ENCODE data around the gene RANBP17. TPM values are rescaled to one million over a fixed set of nuclear protein-coding genes. Genes with fewer than 3 reads are reported as not detected.

Gene RANBP17
- total and polyA plus RNA-seq, 2 donors (not counting 1 experiment from before 2014, with no cell fraction given): not detected

DNA sequence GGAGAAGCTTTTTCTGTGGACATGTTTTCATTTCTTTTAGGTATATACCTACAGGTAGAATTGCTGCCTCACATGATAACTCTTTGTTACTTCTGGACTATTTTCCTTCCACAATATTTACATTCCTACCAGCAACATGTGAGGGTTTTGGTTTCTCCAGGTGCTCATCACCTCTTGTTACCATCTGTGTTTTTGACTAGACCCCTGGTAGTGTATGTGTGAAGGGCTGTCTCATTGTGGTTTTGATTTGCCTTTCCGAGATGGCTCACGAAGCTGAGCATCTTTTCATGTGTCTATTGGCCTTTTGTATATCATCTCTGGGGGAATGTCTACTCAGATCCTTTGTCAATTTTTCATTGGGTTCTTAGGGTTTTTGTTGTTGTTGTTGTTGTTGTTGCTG lies 17.2 kb upstream of the RANBP17 start:
- no peak overlapping the region for H3K4me2 ChIP-seq (replicated peaks; ENCODE audit: low read depth, low read length, poor library complexity, severe bottlenecking)
- no peaks in the 10 kb centered on the region for H3K36me3 ChIP-seq (replicated peaks in 1 of 2; ENCODE audit: control extremely low read depth in 1 of 2, control insufficient read depth in 1 of 2, extremely low read depth in 1 of 2, insufficient read depth in 2 of 2, low read length in 1 of 2)
- no peaks in the 10 kb centered on the region for H3K4me1 ChIP-seq (ENCODE audit: control insufficient read depth in 2 of 2, insufficient read depth in 2 of 2, low read length in 2 of 2)
- ATAC-seq (ENCODE audit: low read depth) (no peak), DNase-seq (no peak)
- no peak overlapping the region for H3K4me3 ChIP-seq (ENCODE audit: control extremely low read depth in 1 of 5, extremely low read depth in 1 of 5, insufficient read depth in 1 of 5, low read depth in 2 of 5, low read length in 4 of 5)
- peaks cover 5% of the 10 kb centered on the region for H3K27me3 Mint-ChIP-seq
- no peaks in the 10 kb centered on the region for H3K9me3 Mint-ChIP-seq (ENCODE audit: insufficient read depth)
- H3K4me1 Mint-ChIP-seq: no peaks in the 10 kb centered on the region
- H3K27me3 ChIP-seq (replicated peaks in 1 of 4; ENCODE audit: control extremely low read depth in 1 of 4, control insufficient read depth in 3 of 4, insufficient read depth in 4 of 4, low read length in 3 of 4): no peaks in the 10 kb centered on the region
- intact Hi-C loops (cut with micrococcal nuclease): no loop called here
- no peaks in the 10 kb centered on the region for H4K20me1 ChIP-seq (ENCODE audit: control insufficient read depth, insufficient read depth, low read length, poor library complexity, severe bottlenecking)
- no peaks in the 10 kb centered on the region for H3K79me2 ChIP-seq (ENCODE audit: control insufficient read depth, insufficient read depth, low read length)
- H3K27ac Mint-ChIP-seq: no peak overlapping the region
- H3K9me3 ChIP-seq (ENCODE audit: control extremely low read depth in 1 of 3, control insufficient read depth in 2 of 3, insufficient read depth in 1 of 3, low read length in 2 of 3): no peaks in the 10 kb centered on the region
- no peak overlapping the region for H3K4me3 Mint-ChIP-seq
- no peak overlapping the region for H3K9ac ChIP-seq (ENCODE audit: low read length)
- no peak for TF ChIP-seq EZH2 (IDR thresholded peaks at IDR 0.05; ENCODE audit: borderline replicate concordance, insufficient read depth, low read depth, low read length, poor library complexity, severe bottlenecking)
- TF ChIP-seq, protein P1, sequence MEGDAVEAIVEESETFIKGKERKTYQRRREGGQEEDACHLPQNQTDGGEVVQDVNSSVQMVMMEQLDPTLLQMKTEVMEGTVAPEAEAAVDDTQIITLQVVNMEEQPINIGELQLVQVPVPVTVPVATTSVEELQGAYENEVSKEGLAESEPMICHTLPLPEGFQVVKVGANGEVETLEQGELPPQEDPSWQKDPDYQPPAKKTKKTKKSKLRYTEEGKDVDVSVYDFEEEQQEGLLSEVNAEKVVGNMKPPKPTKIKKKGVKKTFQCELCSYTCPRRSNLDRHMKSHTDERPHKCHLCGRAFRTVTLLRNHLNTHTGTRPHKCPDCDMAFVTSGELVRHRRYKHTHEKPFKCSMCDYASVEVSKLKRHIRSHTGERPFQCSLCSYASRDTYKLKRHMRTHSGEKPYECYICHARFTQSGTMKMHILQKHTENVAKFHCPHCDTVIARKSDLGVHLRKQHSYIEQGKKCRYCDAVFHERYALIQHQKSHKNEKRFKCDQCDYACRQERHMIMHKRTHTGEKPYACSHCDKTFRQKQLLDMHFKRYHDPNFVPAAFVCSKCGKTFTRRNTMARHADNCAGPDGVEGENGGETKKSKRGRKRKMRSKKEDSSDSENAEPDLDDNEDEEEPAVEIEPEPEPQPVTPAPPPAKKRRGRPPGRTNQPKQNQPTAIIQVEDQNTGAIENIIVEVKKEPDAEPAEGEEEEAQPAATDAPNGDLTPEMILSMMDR (IDR thresholded peaks at IDR 0.05): no peak
- H2AFZ ChIP-seq (ENCODE audit: insufficient read depth, low read depth, low read length, poor library complexity, severe bottlenecking): no peak overlapping the region
- H3K27ac ChIP-seq (ENCODE audit: low read length in 2 of 2): no peak overlapping the region
- POLR2A ChIA-PET: no interaction called here
- WGBS (ENCODE audit: insufficient coverage): 83% methylated on average over 2 of the region's 2 CpGs
- CTCF ChIA-PET: no interaction called here

DNA sequence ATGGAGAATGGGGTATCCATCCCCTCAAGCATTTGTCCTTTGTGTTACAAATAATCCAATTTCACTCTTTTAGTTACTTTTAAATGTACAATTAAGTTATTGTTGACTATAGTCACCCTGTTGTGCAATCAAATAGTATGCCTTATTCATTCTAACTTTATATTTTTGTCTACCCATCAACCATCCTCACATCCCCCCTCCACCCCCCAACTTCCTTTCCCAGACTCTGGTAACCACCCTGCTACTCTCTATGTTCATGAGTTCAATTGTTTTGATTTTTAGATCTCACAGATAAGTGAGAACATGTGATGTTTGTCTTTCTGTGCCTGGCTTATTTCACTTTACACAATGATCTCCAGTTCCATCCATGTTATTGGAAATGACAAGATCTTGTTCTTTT lies 15.4 kb upstream of the RANBP17 start:
- H3K36me3 ChIP-seq (replicated peaks in 1 of 2; ENCODE audit: control extremely low read depth in 1 of 2, control insufficient read depth in 1 of 2, extremely low read depth in 1 of 2, insufficient read depth in 2 of 2, low read length in 1 of 2): no peaks in the 10 kb centered on the region
- ChIA-PET CTCF (no interaction called here), POLR2A (no interaction called here)
- H3K9ac ChIP-seq (ENCODE audit: low read length): no peak overlapping the region
- H3K27ac Mint-ChIP-seq: no peak overlapping the region
- H3K9me3 Mint-ChIP-seq (ENCODE audit: insufficient read depth): no peaks in the 10 kb centered on the region
- no peak overlapping the region for H3K4me3 ChIP-seq (ENCODE audit: control extremely low read depth in 1 of 5, extremely low read depth in 1 of 5, insufficient read depth in 1 of 5, low read depth in 2 of 5, low read length in 4 of 5)
- no peaks in the 10 kb centered on the region for H3K79me2 ChIP-seq (ENCODE audit: control insufficient read depth, insufficient read depth, low read length)
- no peaks in the 10 kb centered on the region for H3K27me3 ChIP-seq (replicated peaks in 1 of 4; ENCODE audit: control extremely low read depth in 1 of 4, control insufficient read depth in 3 of 4, insufficient read depth in 4 of 4, low read length in 3 of 4)
- no peaks in the 10 kb centered on the region for H3K4me1 ChIP-seq (ENCODE audit: control insufficient read depth in 2 of 2, insufficient read depth in 2 of 2, low read length in 2 of 2)
- H3K27ac ChIP-seq (ENCODE audit: low read length in 2 of 2): no peak overlapping the region
- ATAC-seq (ENCODE audit: low read depth): no peak
- H3K27me3 Mint-ChIP-seq: peaks cover 5% of the 10 kb centered on the region
- no peak overlapping the region for H3K4me2 ChIP-seq (replicated peaks; ENCODE audit: low read depth, low read length, poor library complexity, severe bottlenecking)
- no peak for DNase-seq
- TF ChIP-seq, protein P1 (IDR thresholded peaks at IDR 0.05): no peak
- no peak for TF ChIP-seq EZH2 (IDR thresholded peaks at IDR 0.05; ENCODE audit: borderline replicate concordance, insufficient read depth, low read depth, low read length, poor library complexity, severe bottlenecking)
- no peaks in the 10 kb centered on the region for H4K20me1 ChIP-seq (ENCODE audit: control insufficient read depth, insufficient read depth, low read length, poor library complexity, severe bottlenecking)
- no peaks in the 10 kb centered on the region for H3K4me1 Mint-ChIP-seq
- H3K4me3 Mint-ChIP-seq: no peak overlapping the region
- intact Hi-C loops (cut with micrococcal nuclease): no loop called here
- no peaks in the 10 kb centered on the region for H3K9me3 ChIP-seq (ENCODE audit: control extremely low read depth in 1 of 3, control insufficient read depth in 2 of 3, insufficient read depth in 1 of 3, low read length in 2 of 3)
- no peak overlapping the region for H2AFZ ChIP-seq (ENCODE audit: insufficient read depth, low read depth, low read length, poor library complexity, severe bottlenecking)
